GM12878 (cell line): ENCODE measurements around the gene MORN2. TPM values are rescaled to one million over a fixed set of nuclear protein-coding genes. Genes with fewer than 3 reads are reported as not detected.
A peak's percentile ranks its signal among the peaks of the same experiment; 100 is the strongest.

Source experiments
- ATAC-seq: fragments of 200-7000 bp; cut with Tn5 transposase; 3 replicates; pipeline ENCODE4 v1.9.1; 2020; ENCODE audit warnings: mild to moderate bottlenecking, moderate library complexity
- BruUV-seq: library from RNA; stranded (reverse); fragments of 400-500 nt; replicated peaks from 2 replicates; lab custom pipeline; 2021; lab: Mats Ljungman, UMichigan
- CTCF ChIA-PET: fragments of 300-600 bp; sonication (Branson Sonifier 250); formaldehyde crosslinking; extraction: SDS; loops from one replicate; lab custom pipeline; 2021; ENCODE audit warnings: inconsistent platforms; lab: Yijun Ruan, JAX
- POLR2A ChIA-PET: fragments of 350-600 bp; formaldehyde crosslinking; extraction: SDS; loops from one replicate; lab custom pipeline; 2021; ENCODE audit warnings: inconsistent platforms; lab: Charles Lee
- RAD21 ChIA-PET: fragments of 300-600 bp; sonication (Branson Sonifier 250); formaldehyde crosslinking; loops from one replicate; lab custom pipeline; 2023; ENCODE audit warnings: antibody characterized with exemption; ENCODE audit not compliant: unreplicated experiment; lab: Charles Lee
- SMC1A ChIA-PET: fragments of 300-600 bp; sonication (Branson Sonifier 250); formaldehyde crosslinking; loops from one replicate; lab custom pipeline; 2023; ENCODE audit not compliant: unreplicated experiment, uncharacterized antibody; lab: Charles Lee
- DNase-seq: peaks from one replicate; pipeline ENCODE4 v3.0.0-alpha.2; 2011; ENCODE audit warnings: low read depth, low spot score
- FAIRE-seq: peaks from 3 replicates; lab custom pipeline; 2011; peaks lifted over from hg19 to GRCh38; lab: Jason Lieb, UNC
- H2AFZ ChIP-seq: 2 replicates; pipeline ENCODE4 v1.6.0; 2011; ENCODE audit warnings: low read depth, low read length, control low read depth; ENCODE audit not compliant: control insufficient read depth
- H3K27ac ChIP-seq: 2 replicates; pipeline ENCODE4 v1.5.1; 2011; ENCODE audit warnings: control low read depth; ENCODE audit not compliant: control insufficient read depth, insufficient read depth
- H3K27me3 ChIP-seq, 2 experiments: replicated peaks in 1 of 2; 2 replicates each; pipeline versions ENCODE4 v1.6.0 to v1.6.1; 2011; ENCODE audit warnings: low read length in 1 of 2; ENCODE audit not compliant: control insufficient read depth in 2 of 2, insufficient read depth in 2 of 2
- H3K36me3 ChIP-seq, 2 experiments: 2 replicates each; pipeline ENCODE4 v1.5.1; 2011; ENCODE audit warnings: low read length in 1 of 2; ENCODE audit not compliant: control insufficient read depth in 2 of 2, insufficient read depth in 2 of 2
- H3K4me1 ChIP-seq: 2 replicates; pipeline ENCODE4 v1.6.1; 2011; ENCODE audit warnings: mild to moderate bottlenecking, low read length, moderate library complexity, mixed read lengths; ENCODE audit not compliant: control insufficient read depth, insufficient read depth
- H3K4me2 ChIP-seq: 2 replicates; pipeline ENCODE4 v1.6.0; 2011; ENCODE audit warnings: control low read depth; ENCODE audit not compliant: control insufficient read depth, insufficient read depth
- H3K4me3 ChIP-seq: fragments of 200-600 bp; sonication (generic); 2 replicates; pipeline ENCODE4 v1.5.1; 2016
- H3K79me2 ChIP-seq: 2 replicates; pipeline ENCODE4 v1.6.0; 2011; ENCODE audit warnings: low read length; ENCODE audit not compliant: control insufficient read depth, insufficient read depth
- H3K9ac ChIP-seq: 2 replicates; pipeline ENCODE4 v1.8.0; 2011; ENCODE audit warnings: low read length, control low read depth, mixed read lengths; ENCODE audit not compliant: control insufficient read depth, insufficient read depth
- H3K9me3 ChIP-seq: replicated peaks from 3 replicates; pipeline ENCODE4 v1.5.1; 2011; ENCODE audit warnings: mild to moderate bottlenecking, low read length; ENCODE audit not compliant: control insufficient read depth, insufficient read depth
- H4K20me1 ChIP-seq: 2 replicates; pipeline ENCODE4 v1.6.0; 2011; ENCODE audit not compliant: control insufficient read depth, insufficient read depth
- BRCA1 ChIP-seq: IDR thresholded peaks from 2 replicates; pipeline ENCODE4 v1.6.1; 2011; ENCODE audit warnings: low read depth, low read length, improper control_type of control experiment
- CBX5 ChIP-seq: sonication (generic); IDR thresholded peaks from 2 replicates; pipeline ENCODE4 v1.6.1; 2016; ENCODE audit warnings: low read depth, moderate library complexity, mild to moderate bottlenecking, inconsistent platforms
- HDAC2 ChIP-seq: fragments of 200-600 bp; sonication (generic); IDR thresholded peaks from 2 replicates; pipeline ENCODE4 v1.6.1; 2017
- HDAC6 ChIP-seq: fragments of 200-600 bp; sonication (generic); IDR thresholded peaks from one replicate; pipeline ENCODE4 v1.8.0; 2017; ENCODE audit warnings: antibody characterized with exemption; ENCODE audit not compliant: unreplicated experiment
- NBN ChIP-seq: fragments of 450-650 bp; IDR thresholded peaks from 2 replicates; pipeline ENCODE4 v1.6.1; 2016
- POLR2AphosphoS2 ChIP-seq: IDR thresholded peaks from 2 replicates; pipeline ENCODE4 v1.6.1; 2011; ENCODE audit warnings: low read depth, mild to moderate bottlenecking, low read length, improper control_type of control experiment, moderate library complexity
- SP1 ChIP-seq: IDR thresholded peaks from one replicate; pipeline ENCODE4 v1.6.1; 2011; ENCODE audit warnings: low read depth, low read length
- TCF12 ChIP-seq: IDR thresholded peaks from 2 replicates; pipeline ENCODE4 v1.6.1; 2011; ENCODE audit warnings: low read depth, mild to moderate bottlenecking, low read length
- ZZZ3 ChIP-seq: IDR thresholded peaks from 2 replicates; pipeline ENCODE4 v1.6.1; 2011; ENCODE audit warnings: low read depth; ENCODE audit not compliant: control insufficient read depth, insufficient read length
- WGBS: methylation state at CpG from one replicate; pipeline ENCODE4 v1.1.6; 2016; ENCODE audit warnings: low lambda C conversion rate; ENCODE audit not compliant: insufficient replicate concordance, insufficient coverage; ENCODE audit errors: missing lambda C conversion rate; 5-methylcytosine and 5-hydroxymethylcytosine counted together
- in situ Hi-C: fragments of 300-500 bp; cut with MboI; formaldehyde crosslinking; loops from 9 replicates; pipeline ENCODE4 v1.14.3; 2018; ENCODE audit warnings: mixed read lengths
- intact Hi-C: fragments of 100-400 bp; cut with micrococcal nuclease; formaldehyde crosslinking; loops from one replicate; pipeline ENCODE4 v1.14.2; 2022; ENCODE audit not compliant: unreplicated experiment
- polyA plus RNA-seq, 11 experiments: library from polyadenylated mRNA; depleted of rRNA in 4 of 11; unstranded in 6 of 11; stranded (reverse) in 5 of 11; fragments of >200 nt; fragmentation: Nextera tagmentation in 4 of 11; fragmentation: Illumina TruSeq in 1 of 11; extraction: Ambion mirVana in 4 of 11; extraction: Trizol in 1 of 11; gene quantifications; 1 replicate in 1 of 11; 2 replicates in 10 of 11; pipeline versions ENCODE4 v1.2.1 to v1.2.3, GENCODE V29; 2011 to 2016; ENCODE audit warnings: inconsistent platforms in 2 of 11, missing spikeins in 2 of 11, low read depth in 1 of 11
- total RNA-seq, 4 experiments: library from RNA; depleted of rRNA in 3 of 4; stranded (reverse); fragments of >200 nt in 3 of 4; fragmentation: Illumina TruSeq in 1 of 4; extraction: Trizol in 1 of 4; gene quantifications; 2 replicates each; pipeline versions ENCODE4 v1.2.1 to v1.2.3, GENCODE V29; 2013 to 2021
- TF ChIP-seq, protein P1 (sequence below): IDR thresholded peaks from 2 replicates; pipeline ENCODE4 v1.6.1; 2012; ENCODE audit warnings: low read length, inconsistent platforms
- TF ChIP-seq, protein P2 (sequence below): fragments of 450-650 bp; IDR thresholded peaks from 2 replicates; pipeline ENCODE4 v1.6.1; 2018; ENCODE audit warnings: mild to moderate bottlenecking, low read depth, moderate library complexity; ENCODE audit not compliant: partially characterized antibody
- TF ChIP-seq, protein P3 (sequence below): fragments of 450-650 bp; conservative IDR thresholded peaks from 2 replicates; pipeline ENCODE4 v1.6.1; 2017; ENCODE audit warnings: mild to moderate bottlenecking, moderate library complexity

The MORN2 gene
- total and polyA plus RNA-seq, 10 of the 15 experiments (the other 5 are each of a cell fraction or from before 2014, with no cell fraction given): 2.3 to 26.9 (median 8.0) TPM

DNA sequence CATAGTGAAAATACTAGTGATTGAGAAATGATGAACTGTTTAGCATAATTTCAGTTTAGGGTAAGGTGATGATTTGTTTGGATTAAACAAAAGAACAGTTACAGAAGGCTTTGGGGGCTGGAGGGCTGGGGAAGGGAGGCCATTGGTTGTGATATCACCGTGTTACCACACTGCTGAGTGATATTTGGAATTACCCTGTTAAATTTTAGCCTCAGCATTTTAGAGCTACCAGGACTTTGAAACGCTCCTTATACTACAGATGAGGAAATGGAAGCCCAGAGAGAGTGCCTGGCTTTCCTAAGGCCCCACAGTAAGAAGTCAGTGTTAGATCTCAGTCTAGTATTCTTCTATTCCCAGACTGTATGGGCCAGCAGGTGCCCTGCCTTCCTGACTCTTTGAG lies 29.5 kb downstream of the MORN2 start:
- POLR2A ChIA-PET: no interaction called here
- TF ChIP-seq TCF12: no peak
- no peak for TF ChIP-seq CBX5
- TF ChIP-seq SP1: no peak
- TF ChIP-seq, protein P1, sequence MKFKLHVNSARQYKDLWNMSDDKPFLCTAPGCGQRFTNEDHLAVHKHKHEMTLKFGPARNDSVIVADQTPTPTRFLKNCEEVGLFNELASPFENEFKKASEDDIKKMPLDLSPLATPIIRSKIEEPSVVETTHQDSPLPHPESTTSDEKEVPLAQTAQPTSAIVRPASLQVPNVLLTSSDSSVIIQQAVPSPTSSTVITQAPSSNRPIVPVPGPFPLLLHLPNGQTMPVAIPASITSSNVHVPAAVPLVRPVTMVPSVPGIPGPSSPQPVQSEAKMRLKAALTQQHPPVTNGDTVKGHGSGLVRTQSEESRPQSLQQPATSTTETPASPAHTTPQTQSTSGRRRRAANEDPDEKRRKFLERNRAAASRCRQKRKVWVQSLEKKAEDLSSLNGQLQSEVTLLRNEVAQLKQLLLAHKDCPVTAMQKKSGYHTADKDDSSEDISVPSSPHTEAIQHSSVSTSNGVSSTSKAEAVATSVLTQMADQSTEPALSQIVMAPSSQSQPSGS: no peak
- TF ChIP-seq HDAC2: no peak
- Histone ChIP-seq H3K27ac (no peak overlapping the region), H2AFZ (peak overlapping the region; percentile 18; the same call in 1 of the 2 replicates), H4K20me1 (no peaks in the 10 kb centered on the region), H3K4me2 (no peak overlapping the region), H3K9ac (no peak overlapping the region), H3K27me3 (no peaks in the 10 kb centered on the region), H3K79me2 (no peaks in the 10 kb centered on the region), H3K4me1 (peaks cover 24% of the 10 kb centered on the region), H3K36me3 (no peaks in the 10 kb centered on the region), H3K4me3 (no peak overlapping the region), H3K9me3 (no peaks in the 10 kb centered on the region)
- CTCF ChIA-PET: no interaction called here
- no TSS peak for BruUV-seq
- RAD21 ChIA-PET: no interaction called here
- peak; percentile 46 for ATAC-seq
- in situ Hi-C loops (no loop called here), intact Hi-C loops (no loop called here)
- no peak for DNase-seq
- no peak for FAIRE-seq
- SMC1A ChIA-PET: no interaction called here
- 32% methylated on average over 2 of the region's 2 CpGs for WGBS

DNA sequence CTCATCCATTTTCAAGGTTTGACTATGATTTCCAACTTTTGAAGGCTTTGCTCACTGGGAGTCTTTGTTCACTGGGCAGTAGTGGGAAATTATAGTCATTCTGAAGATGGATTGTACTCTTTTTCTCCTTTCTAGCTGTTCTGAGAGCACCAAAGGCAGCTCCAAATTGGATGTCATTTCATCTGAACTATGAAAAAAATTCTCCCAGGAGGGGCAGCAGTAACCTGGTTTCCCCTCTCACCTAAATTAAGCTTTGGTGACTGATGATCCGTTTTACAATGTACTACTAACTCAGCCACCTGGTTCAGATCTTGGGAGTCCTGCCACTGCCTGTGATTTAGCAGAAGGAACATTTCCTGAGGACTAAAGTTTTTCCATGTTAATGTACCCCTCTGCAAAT lies 31.5 kb downstream of the MORN2 start:
- no peak for ATAC-seq
- ChIA-PET RAD21 (no interaction called here), SMC1A (no interaction called here), POLR2A (interaction anchor here (0.6 kb wide), 1 partner anchor 79 kb away, joined by 5 read pairs; no protein-coding TSS in a partner anchor), CTCF (no interaction called here)
- Histone ChIP-seq H3K27me3 (no peaks in the 10 kb centered on the region), H3K4me3 (no peak overlapping the region), H3K79me2 (no peaks in the 10 kb centered on the region), H2AFZ (no peak overlapping the region), H3K27ac (no peak overlapping the region), H3K9ac (no peak overlapping the region), H3K4me2 (no peak overlapping the region), H4K20me1 (no peaks in the 10 kb centered on the region), H3K36me3 (no peaks in the 10 kb centered on the region), H3K4me1 (peaks cover 24% of the 10 kb centered on the region), H3K9me3 (no peaks in the 10 kb centered on the region)
- in situ Hi-C loops: no loop called here
- no TSS peak for BruUV-seq
- no peak for DNase-seq
- FAIRE-seq: no peak
- intact Hi-C loops: no loop called here
- 16% methylated on average over 1 of the region's 1 CpG for WGBS
- no peak for TF ChIP-seq BRCA1
- no peak for TF ChIP-seq NBN
- TF ChIP-seq ZZZ3: no peak
- TF ChIP-seq, protein P2, sequence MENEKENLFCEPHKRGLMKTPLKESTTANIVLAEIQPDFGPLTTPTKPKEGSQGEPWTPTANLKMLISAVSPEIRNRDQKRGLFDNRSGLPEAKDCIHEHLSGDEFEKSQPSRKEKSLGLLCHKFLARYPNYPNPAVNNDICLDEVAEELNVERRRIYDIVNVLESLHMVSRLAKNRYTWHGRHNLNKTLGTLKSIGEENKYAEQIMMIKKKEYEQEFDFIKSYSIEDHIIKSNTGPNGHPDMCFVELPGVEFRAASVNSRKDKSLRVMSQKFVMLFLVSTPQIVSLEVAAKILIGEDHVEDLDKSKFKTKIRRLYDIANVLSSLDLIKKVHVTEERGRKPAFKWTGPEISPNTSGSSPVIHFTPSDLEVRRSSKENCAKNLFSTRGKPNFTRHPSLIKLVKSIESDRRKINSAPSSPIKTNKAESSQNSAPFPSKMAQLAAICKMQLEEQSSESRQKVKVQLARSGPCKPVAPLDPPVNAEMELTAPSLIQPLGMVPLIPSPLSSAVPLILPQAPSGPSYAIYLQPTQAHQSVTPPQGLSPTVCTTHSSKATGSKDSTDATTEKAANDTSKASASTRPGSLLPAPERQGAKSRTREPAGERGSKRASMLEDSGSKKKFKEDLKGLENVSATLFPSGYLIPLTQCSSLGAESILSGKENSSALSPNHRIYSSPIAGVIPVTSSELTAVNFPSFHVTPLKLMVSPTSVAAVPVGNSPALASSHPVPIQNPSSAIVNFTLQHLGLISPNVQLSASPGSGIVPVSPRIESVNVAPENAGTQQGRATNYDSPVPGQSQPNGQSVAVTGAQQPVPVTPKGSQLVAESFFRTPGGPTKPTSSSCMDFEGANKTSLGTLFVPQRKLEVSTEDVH: no peak
- TF ChIP-seq POLR2AphosphoS2: no peak
- TF ChIP-seq, protein P3, sequence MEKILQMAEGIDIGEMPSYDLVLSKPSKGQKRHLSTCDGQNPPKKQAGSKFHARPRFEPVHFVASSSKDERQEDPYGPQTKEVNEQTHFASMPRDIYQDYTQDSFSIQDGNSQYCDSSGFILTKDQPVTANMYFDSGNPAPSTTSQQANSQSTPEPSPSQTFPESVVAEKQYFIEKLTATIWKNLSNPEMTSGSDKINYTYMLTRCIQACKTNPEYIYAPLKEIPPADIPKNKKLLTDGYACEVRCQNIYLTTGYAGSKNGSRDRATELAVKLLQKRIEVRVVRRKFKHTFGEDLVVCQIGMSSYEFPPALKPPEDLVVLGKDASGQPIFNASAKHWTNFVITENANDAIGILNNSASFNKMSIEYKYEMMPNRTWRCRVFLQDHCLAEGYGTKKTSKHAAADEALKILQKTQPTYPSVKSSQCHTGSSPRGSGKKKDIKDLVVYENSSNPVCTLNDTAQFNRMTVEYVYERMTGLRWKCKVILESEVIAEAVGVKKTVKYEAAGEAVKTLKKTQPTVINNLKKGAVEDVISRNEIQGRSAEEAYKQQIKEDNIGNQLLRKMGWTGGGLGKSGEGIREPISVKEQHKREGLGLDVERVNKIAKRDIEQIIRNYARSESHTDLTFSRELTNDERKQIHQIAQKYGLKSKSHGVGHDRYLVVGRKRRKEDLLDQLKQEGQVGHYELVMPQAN: no peak
- no peak for TF ChIP-seq HDAC6
